ENCODE results near the gene CAMK4.

Gene CAMK4

DNA sequence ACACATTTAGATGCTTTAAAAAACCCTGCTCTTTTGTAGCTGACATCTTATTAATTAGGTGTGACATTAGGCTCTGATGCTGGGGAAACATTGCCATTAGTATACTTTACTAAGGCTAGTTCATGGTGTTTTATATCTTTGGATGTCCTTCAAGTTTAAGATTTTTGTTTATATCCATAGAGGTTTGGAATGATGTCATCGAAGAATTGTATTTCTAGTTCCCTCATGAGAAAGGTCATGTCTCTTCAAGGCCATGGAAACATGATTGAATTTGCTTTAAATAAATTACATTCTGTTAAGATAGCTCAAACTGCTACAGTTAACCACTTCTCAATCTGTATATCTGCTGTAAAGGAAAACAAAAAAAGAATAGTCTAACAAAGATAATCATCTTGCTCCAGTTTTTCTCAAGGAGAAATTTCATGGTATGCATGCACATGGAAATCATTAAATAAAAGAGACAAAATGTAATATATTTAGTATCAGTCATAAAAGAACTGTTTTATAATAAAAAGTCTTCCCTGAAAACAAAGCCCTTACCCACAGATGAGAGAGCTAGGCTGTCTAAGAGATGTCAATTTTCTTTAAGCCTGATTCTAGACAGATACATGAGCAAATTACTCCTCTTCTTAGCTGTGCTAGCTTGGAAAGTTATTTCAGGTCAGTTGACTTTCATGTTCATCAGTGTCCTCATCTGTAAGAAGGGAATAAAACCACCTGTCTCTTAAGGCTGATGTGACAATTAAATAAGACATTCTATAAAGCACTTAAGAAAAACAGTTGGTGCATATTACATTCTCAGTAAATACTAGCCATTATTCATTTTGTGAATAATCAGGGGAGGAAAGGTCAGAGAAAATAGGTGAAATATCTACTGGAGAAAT is 313.2 kb downstream of the CAMK4 start:
- DNase-seq (ENCODE audit: low spot score) = no peak
